AG04450 (cell line): ENCODE results near the gene MAPKAP1. TPM values are rescaled to one million over a fixed set of nuclear protein-coding genes. Genes with fewer than 3 reads are reported as not detected.

ENCODE experiments used
- CTCF ChIA-PET: fragments of 300-600, 350-600 bp; formaldehyde crosslinking; extraction: SDS; loops from one replicate; lab custom pipeline; 2022; ENCODE audit warnings: antibody characterized with exemption, inconsistent platforms; lab: Charles Lee
- POLR2A ChIA-PET: fragments of 350-600 bp; formaldehyde crosslinking; extraction: SDS; loops from one replicate; lab custom pipeline; 2021; ENCODE audit warnings: antibody characterized with exemption, inconsistent platforms; lab: Yijun Ruan, JAX
- DNase-seq: peaks from one replicate; pipeline ENCODE4 v3.0.0-alpha.2; 2011; ENCODE audit warnings: low read depth, low spot score
- H3K27ac ChIP-seq: one replicate; pipeline ENCODE4 v1.5.1; 2012; ENCODE audit warnings: low read depth, low read length, control low read depth
- H3K27me3 ChIP-seq: one replicate; pipeline ENCODE4 v1.6.0; 2012; ENCODE audit warnings: low read length; ENCODE audit not compliant: control insufficient read depth, insufficient read depth
- H3K4me3 ChIP-seq: 2 replicates; pipeline ENCODE4 v1.5.1; 2011; ENCODE audit warnings: mild to moderate bottlenecking, low read depth, low read length, control low read depth
- H3K9me3 ChIP-seq: 2 replicates; pipeline ENCODE4 v1.5.1; 2012; ENCODE audit warnings: low read length; ENCODE audit not compliant: control insufficient read depth, insufficient read depth
- polyA plus RNA-seq: library from polyadenylated mRNA; depleted of rRNA; stranded (reverse); fragments of >200 nt; gene quantifications from 2 replicates; pipeline ENCODE4 v1.2.3, GENCODE V29; 2011
- TF ChIP-seq, protein P1 (sequence below): IDR thresholded peaks from 2 replicates; pipeline ENCODE4 v1.5.1; 2011; ENCODE audit warnings: low read depth, low read length, control low read depth, inconsistent platforms

Gene MAPKAP1
- polyA plus RNA-seq, 1 experiment, result 140 TPM

DNA sequence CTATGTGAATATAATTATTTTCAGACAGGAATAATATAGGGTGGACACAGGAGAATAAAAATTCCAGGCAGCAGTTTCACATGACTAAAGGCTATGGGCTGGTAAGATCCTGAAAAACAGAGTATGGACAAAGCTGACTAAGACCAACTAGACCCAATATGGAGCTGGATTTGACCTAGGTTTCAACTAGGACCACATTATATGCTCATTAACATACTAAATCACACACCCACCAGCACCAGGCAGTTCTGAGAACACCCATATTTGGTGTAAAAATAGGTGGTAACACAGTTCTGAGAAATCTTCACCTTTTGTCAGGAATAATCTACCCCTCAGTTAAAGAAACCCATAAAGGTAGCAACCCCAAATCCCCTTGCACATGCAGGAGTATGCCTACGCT is 64.7 kb downstream of the MAPKAP1 start:
- POLR2A ChIA-PET, result no interaction called here
- no peaks in the 10 kb centered on the region for H3K9me3 ChIP-seq

DNA sequence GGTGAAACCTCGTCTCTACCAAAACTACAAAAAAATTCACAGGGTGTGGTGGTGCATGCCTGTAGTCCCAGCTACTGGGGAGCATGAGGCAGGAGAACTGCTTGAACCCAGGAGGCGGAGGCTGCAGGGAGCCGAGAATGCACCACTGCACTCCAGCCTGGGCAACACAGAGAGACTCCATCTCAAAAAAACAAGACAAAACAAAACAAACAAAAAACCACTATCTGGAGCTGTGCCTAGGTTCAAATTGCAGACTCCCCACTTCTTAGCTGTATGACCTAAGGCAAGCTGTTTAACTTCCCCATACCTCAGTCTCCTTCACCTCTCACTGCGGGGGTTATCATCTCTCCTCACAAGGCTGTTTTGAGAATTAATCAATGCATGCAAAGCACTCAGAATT is 68.0 kb downstream of the MAPKAP1 start:
- no peak overlapping the region for H3K27ac ChIP-seq
- no peak for DNase-seq
- CTCF ChIA-PET, result no interaction called here
- H3K9me3 ChIP-seq, result no peaks in the 10 kb centered on the region
- H3K27me3 ChIP-seq, result no peaks in the 10 kb centered on the region
- POLR2A ChIA-PET, result no interaction called here
- TF ChIP-seq, protein P1, sequence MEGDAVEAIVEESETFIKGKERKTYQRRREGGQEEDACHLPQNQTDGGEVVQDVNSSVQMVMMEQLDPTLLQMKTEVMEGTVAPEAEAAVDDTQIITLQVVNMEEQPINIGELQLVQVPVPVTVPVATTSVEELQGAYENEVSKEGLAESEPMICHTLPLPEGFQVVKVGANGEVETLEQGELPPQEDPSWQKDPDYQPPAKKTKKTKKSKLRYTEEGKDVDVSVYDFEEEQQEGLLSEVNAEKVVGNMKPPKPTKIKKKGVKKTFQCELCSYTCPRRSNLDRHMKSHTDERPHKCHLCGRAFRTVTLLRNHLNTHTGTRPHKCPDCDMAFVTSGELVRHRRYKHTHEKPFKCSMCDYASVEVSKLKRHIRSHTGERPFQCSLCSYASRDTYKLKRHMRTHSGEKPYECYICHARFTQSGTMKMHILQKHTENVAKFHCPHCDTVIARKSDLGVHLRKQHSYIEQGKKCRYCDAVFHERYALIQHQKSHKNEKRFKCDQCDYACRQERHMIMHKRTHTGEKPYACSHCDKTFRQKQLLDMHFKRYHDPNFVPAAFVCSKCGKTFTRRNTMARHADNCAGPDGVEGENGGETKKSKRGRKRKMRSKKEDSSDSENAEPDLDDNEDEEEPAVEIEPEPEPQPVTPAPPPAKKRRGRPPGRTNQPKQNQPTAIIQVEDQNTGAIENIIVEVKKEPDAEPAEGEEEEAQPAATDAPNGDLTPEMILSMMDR, result no peak
- H3K4me3 ChIP-seq, result no peak overlapping the region

More for the DNA sequence above, 64.7 kb downstream of the MAPKAP1 start:
- CTCF ChIA-PET, result no interaction called here
- TF ChIP-seq, protein P1, result no peak
- DNase-seq, result no peak
- Histone ChIP-seq H3K27ac (no peak overlapping the region), H3K4me3 (no peak overlapping the region), H3K27me3 (no peaks in the 10 kb centered on the region)

DNA sequence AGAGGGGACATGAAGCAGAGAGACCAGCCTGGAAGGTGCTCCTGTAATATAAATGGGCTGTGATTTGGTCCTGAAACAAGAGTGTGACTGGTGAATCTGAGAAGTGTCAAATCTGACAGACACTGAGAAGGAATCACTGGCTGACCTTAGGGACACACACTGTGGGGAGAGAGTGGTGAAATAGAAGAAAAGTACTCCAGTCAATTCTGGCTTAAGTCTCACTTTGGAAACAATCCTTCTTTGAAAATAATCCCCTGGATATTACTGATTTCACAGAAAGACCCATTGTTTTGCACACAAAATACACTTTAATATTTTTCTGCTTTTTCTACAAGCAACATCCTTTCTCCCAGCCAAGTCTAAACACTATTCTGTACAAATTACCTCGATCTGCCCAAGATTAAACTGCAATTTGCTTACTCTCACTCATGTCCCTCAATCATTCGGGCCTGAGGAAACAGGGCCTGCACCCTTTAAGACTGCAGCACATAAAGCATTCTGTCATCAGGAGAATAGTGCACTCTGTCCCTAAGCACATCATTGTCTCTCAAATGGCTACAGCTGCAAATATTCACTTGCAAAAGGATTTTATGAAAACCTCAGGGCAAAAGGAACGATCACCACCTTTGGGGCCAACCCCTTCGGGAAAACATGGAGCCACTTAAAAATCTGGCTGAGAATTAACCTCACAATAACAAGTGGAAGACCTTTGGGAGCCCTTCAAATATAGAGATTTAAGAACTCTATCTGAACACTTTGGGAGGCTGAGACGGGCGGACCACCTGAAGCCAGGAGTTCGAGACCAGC is 68.6 kb downstream of the MAPKAP1 start:
- Histone ChIP-seq H3K4me3 (no peak overlapping the region), H3K27ac (no peak overlapping the region), H3K27me3 (no peaks in the 10 kb centered on the region), H3K9me3 (no peaks in the 10 kb centered on the region)
- TF ChIP-seq, protein P1, result no peak
- no peak for DNase-seq
- ChIA-PET CTCF (no interaction called here), POLR2A (no interaction called here)

DNA sequence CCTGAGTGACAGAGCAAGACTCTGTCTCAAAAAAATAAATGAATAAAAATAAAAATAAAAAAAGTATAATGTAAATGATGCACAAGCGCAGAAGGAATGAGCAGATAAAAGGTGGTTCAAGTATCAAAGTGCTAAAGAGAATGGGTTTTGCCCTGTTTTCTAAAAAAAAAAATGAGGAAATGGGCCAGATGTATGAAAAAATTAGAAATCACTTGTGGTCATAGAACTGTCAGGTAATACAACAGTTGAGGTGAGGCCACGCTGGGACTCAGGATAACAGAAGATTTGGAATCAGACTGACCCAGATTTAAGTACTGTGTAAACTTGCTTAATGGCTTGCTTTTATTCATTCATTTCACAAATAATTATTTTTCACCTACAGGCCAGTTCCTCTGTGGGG is 69.8 kb downstream of the MAPKAP1 start:
- Histone ChIP-seq H3K27me3 (no peaks in the 10 kb centered on the region), H3K4me3 (no peak overlapping the region), H3K9me3 (no peaks in the 10 kb centered on the region), H3K27ac (no peak overlapping the region)
- ChIA-PET POLR2A (no interaction called here), CTCF (no interaction called here)
- TF ChIP-seq, protein P1, result no peak
- no peak for DNase-seq

DNA sequence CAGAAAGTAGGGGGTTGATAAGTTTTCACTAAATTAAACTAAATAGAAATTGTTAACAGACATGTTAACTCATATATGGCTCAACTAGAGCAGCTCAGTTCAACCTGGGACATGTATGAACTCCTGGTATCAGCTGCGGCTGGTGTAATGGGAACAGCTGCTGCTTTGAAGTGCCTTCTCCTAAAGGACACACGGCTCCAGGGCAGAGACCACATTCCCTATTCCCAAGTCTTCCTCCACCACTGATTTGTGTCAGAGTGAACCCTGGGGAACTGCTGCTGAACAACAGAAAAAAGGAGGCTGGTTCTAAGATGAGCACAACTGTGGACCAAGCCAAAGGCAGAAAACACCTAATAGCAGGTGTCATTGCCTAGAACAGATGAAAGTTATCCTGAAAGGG is 71.1 kb downstream of the MAPKAP1 start:
- no peak overlapping the region for H3K27ac ChIP-seq
- no peak for DNase-seq
- no peaks in the 10 kb centered on the region for H3K27me3 ChIP-seq
- no peaks in the 10 kb centered on the region for H3K9me3 ChIP-seq
- TF ChIP-seq, protein P1, result no peak
- POLR2A ChIA-PET, result no interaction called here
- CTCF ChIA-PET, result no interaction called here
- H3K4me3 ChIP-seq, result no peak overlapping the region
